Activated naive CD4-positive, alpha-beta T cell treated with anti-CD3 and anti-CD28 coated beads, Interleukin-2, amount 50 U/mL, for 72 hours (primary cell): ENCODE measurements around the gene OR8A1. TPM values are rescaled to one million over a fixed set of nuclear protein-coding genes. Genes with fewer than 3 reads are reported as not detected.
"Not testable (repeated sequence)": the region's sequence is repeated elsewhere in the genome, so short reads cannot be mapped to it uniquely, and the experiment has no call there.

Source experiments
- ATAC-seq, 2 donors: fragments of 150-1000 bp; cut with Tn5 transposase; 2 replicates each; pipeline ENCODE4 v1.10.0; 2021; ENCODE audit warnings: mild to moderate bottlenecking in 2 of 2, moderate library complexity in 2 of 2
- DNase-seq, 2 donors: peaks; one replicate each; pipeline ENCODE4 v3.0.0; 2021 to 2022; ENCODE audit warnings: low spot score in 2 of 2
- H3K27ac Mint-ChIP-seq, 2 donors: one replicate each; pipeline ENCODE4 v1.8.0; 2022; ENCODE audit warnings: mild to moderate bottlenecking in 2 of 2, mixed read lengths in 2 of 2
- H3K36me3 Mint-ChIP-seq, 2 donors: one replicate each; pipeline ENCODE4 v1.8.0; 2022; ENCODE audit warnings: mixed read lengths in 2 of 2
- H3K9me3 Mint-ChIP-seq, 2 donors: one replicate each; pipeline ENCODE4 v1.8.0; 2022; ENCODE audit warnings: mixed read lengths in 2 of 2
- total RNA-seq, 2 donors: library from RNA; stranded (reverse); gene quantifications; one replicate each; pipeline ENCODE4 v1.2.3, GENCODE V29; 2022

Gene OR8A1
- total RNA-seq, 2 donors from 2014 or later = not detected

- H3K9me3 Mint-ChIP-seq = no peaks in the 10 kb centered on the region
- H3K27ac Mint-ChIP-seq = no peak overlapping the region
- no peak for ATAC-seq
- no peak for DNase-seq
- H3K36me3 Mint-ChIP-seq = no peaks in the 10 kb centered on the region
These were observed 14.0 kb downstream of the OR8A1 start for GRCh38 chr11:124583781-124584180.

GRCh38 chr11:124584681-124585372, 15.0 kb downstream of the OR8A1 start:
- Mint-ChIP-seq H3K36me3 (no peaks in the 10 kb centered on the region), H3K9me3 (no peaks in the 10 kb centered on the region), H3K27ac (no peak overlapping the region)
- ATAC-seq (no peak), DNase-seq (no peak)

GRCh38 chr11:124586238-124586860, 16.6 kb downstream of the OR8A1 start:
- peak in 1 of 2 donors; percentile 51 for ATAC-seq
- DNase-seq = peak in 1 of 2 donors; percentile 48
- no peaks in the 10 kb centered on the region for H3K36me3 Mint-ChIP-seq
- H3K27ac Mint-ChIP-seq = no peak overlapping the region
- no peaks in the 10 kb centered on the region for H3K9me3 Mint-ChIP-seq

GRCh38 chr11:124591430-124591829, 21.6 kb downstream of the OR8A1 start:
- Mint-ChIP-seq H3K27ac (no peak overlapping the region), H3K36me3 (no peaks in the 10 kb centered on the region), H3K9me3 (no peaks in the 10 kb centered on the region)
- DNase-seq (no peak), ATAC-seq (no peak)

GRCh38 chr11:124592627-124593026, 22.8 kb downstream of the OR8A1 start:
- ATAC-seq = no peak
- Mint-ChIP-seq H3K36me3 (no peaks in the 10 kb centered on the region), H3K27ac (no peak overlapping the region), H3K9me3 (no peaks in the 10 kb centered on the region)
- no peak for DNase-seq

GRCh38 chr11:124595302-124595701, 25.5 kb downstream of the OR8A1 start:
- DNase-seq = no peak
- H3K27ac Mint-ChIP-seq = no peak overlapping the region
- H3K9me3 Mint-ChIP-seq = no peaks in the 10 kb centered on the region
- ATAC-seq = no peak
- no peaks in the 10 kb centered on the region for H3K36me3 Mint-ChIP-seq

- DNase-seq = no peak
- Mint-ChIP-seq H3K36me3 (no peaks in the 10 kb centered on the region), H3K9me3 (no peaks in the 10 kb centered on the region), H3K27ac (no peak overlapping the region)
- ATAC-seq = no peak
These were observed 27.8 kb downstream of the OR8A1 start for GRCh38 chr11:124597626-124598025.

- no peaks in the 10 kb centered on the region for H3K36me3 Mint-ChIP-seq
- no peak overlapping the region for H3K27ac Mint-ChIP-seq
- no peaks in the 10 kb centered on the region for H3K9me3 Mint-ChIP-seq
- no peak for DNase-seq
- no peak for ATAC-seq
These were observed 31.0 kb downstream of the OR8A1 start for GRCh38 chr11:124600621-124601320.

- DNase-seq (no peak), ATAC-seq (peak in 1 of 2 donors; percentile 89)
- H3K9me3 Mint-ChIP-seq = no peaks in the 10 kb centered on the region
- no peaks in the 10 kb centered on the region for H3K36me3 Mint-ChIP-seq
- no peak overlapping the region for H3K27ac Mint-ChIP-seq
These were observed 32.4 kb downstream of the OR8A1 start for GRCh38 chr11:124602193-124602592.

GRCh38 chr11:124602723-124603122, 32.9 kb downstream of the OR8A1 start:
- DNase-seq, ATAC-seq, H3K27ac Mint-ChIP-seq, H3K36me3 Mint-ChIP-seq, H3K9me3 Mint-ChIP-seq: not testable (repeated sequence)

- Mint-ChIP-seq H3K36me3 (no peaks in the 10 kb centered on the region), H3K9me3 (no peaks in the 10 kb centered on the region), H3K27ac (no peak overlapping the region)
- no peak for ATAC-seq
- DNase-seq = no peak
These were observed 35.9 kb downstream of the OR8A1 start for GRCh38 chr11:124605719-124606118.

- Mint-ChIP-seq H3K36me3 (no peaks in the 10 kb centered on the region), H3K9me3 (no peaks in the 10 kb centered on the region), H3K27ac (no peak overlapping the region)
- DNase-seq = no peak
- ATAC-seq = no peak
These were observed 38.4 kb downstream of the OR8A1 start for GRCh38 chr11:124608147-124608546.

- no peak for DNase-seq
- Mint-ChIP-seq H3K27ac (no peak overlapping the region), H3K36me3 (no peaks in the 10 kb centered on the region), H3K9me3 (no peaks in the 10 kb centered on the region)
- no peak for ATAC-seq
These were observed 40.5 kb downstream of the OR8A1 start for GRCh38 chr11:124610295-124610694.

GRCh38 chr11:124611064-124611463, 41.3 kb downstream of the OR8A1 start, which contains the start of gene PANX3:
TSS of gene PANX3 (plus strand) at chr11:124611428. CDS start at chr11:124611557, 129 bp downstream.
- H3K27ac Mint-ChIP-seq = no peak within 1 kb of the TSS
- ATAC-seq = no peak
- H3K9me3 Mint-ChIP-seq = no peaks in the 10 kb centered on the region
- H3K36me3 Mint-ChIP-seq = no peaks in the 10 kb centered on the region
- no peak for DNase-seq

- no peak overlapping the region for H3K27ac Mint-ChIP-seq
- no peaks in the 10 kb centered on the region for H3K9me3 Mint-ChIP-seq
- DNase-seq (no peak), ATAC-seq (peak; percentile 48 to 91)
- H3K36me3 Mint-ChIP-seq = no peaks in the 10 kb centered on the region
These were observed 42.2 kb downstream of the OR8A1 start for GRCh38 chr11:124612045-124612444.

- DNase-seq (no peak), ATAC-seq (peak in 1 of 2 donors; percentile 17)
- Mint-ChIP-seq H3K27ac (no peak overlapping the region), H3K36me3 (no peaks in the 10 kb centered on the region), H3K9me3 (no peaks in the 10 kb centered on the region)
These were observed 42.9 kb downstream of the OR8A1 start for GRCh38 chr11:124612567-124613246.

GRCh38 chr11:124618863-124619262, 49.1 kb downstream of the OR8A1 start:
- no peak for DNase-seq
- H3K36me3 Mint-ChIP-seq = peaks cover 12 to 13% of the 10 kb centered on the region in 2 donors
- H3K27ac Mint-ChIP-seq = no peak overlapping the region
- ATAC-seq = no peak
- H3K9me3 Mint-ChIP-seq = no peaks in the 10 kb centered on the region
